IMR-90 (cell line): ENCODE data around the gene WDR43. TPM values are rescaled to one million over a fixed set of nuclear protein-coding genes. Genes with fewer than 3 reads are reported as not detected.
"Not testable (repeated sequence)": the region's sequence is repeated elsewhere in the genome, so short reads cannot be mapped to it uniquely, and the experiment has no call there.

Source experiments
- ATAC-seq: fragments of 200-7000 bp; cut with Tn5 transposase; 2 replicates; pipeline ENCODE4 v1.9.1; 2020; ENCODE audit warnings: low read depth, mild to moderate bottlenecking, moderate library complexity
- BruUV-seq: library from RNA; stranded (reverse); fragments of 400-500 nt; replicated peaks from 2 replicates; lab custom pipeline; 2021; lab: Mats Ljungman, UMichigan
- CTCF ChIA-PET: fragments of 300-600 bp; formaldehyde crosslinking; extraction: SDS; loops from one replicate; lab custom pipeline; 2021; ENCODE audit warnings: antibody characterized with exemption; lab: Yijun Ruan, JAX
- POLR2A ChIA-PET: fragments of 300-600 bp; sonication (Branson Sonifier 250); formaldehyde crosslinking; loops from one replicate; lab custom pipeline; 2022; ENCODE audit warnings: antibody characterized with exemption; ENCODE audit not compliant: unreplicated experiment; lab: Charles Lee
- DNase-seq: peaks from one replicate; pipeline ENCODE4 v3.0.0; 2013
- H2AFZ ChIP-seq: replicated peaks from 2 replicates; pipeline ENCODE3; 2013; ENCODE audit warnings: low read length, mild to moderate bottlenecking; ENCODE audit not compliant: poor library complexity
- H2AK5ac ChIP-seq: 2 replicates; pipeline ENCODE4 v1.6.1; 2013; ENCODE audit warnings: low read depth, low read length, inconsistent platforms
- H2AK9ac ChIP-seq: replicated peaks from 2 replicates; pipeline ENCODE3; 2013; ENCODE audit warnings: mild to moderate bottlenecking, low read depth, low read length, moderate library complexity; ENCODE audit not compliant: poor library complexity
- H2BK120ac ChIP-seq: 2 replicates; pipeline ENCODE4 v1.6.1; 2013; ENCODE audit warnings: low read depth, low read length, inconsistent platforms
- H2BK15ac ChIP-seq: 3 replicates; pipeline ENCODE4 v1.6.1; 2013; ENCODE audit warnings: low read depth, low read length, inconsistent platforms
- H2BK20ac ChIP-seq: 2 replicates; pipeline ENCODE4 v1.6.1; 2013; ENCODE audit warnings: low read depth, mild to moderate bottlenecking, inconsistent platforms, low read length, moderate library complexity
- H2BK5ac ChIP-seq: 2 replicates; pipeline ENCODE4 v1.6.1; 2013; ENCODE audit warnings: mild to moderate bottlenecking, low read depth, low read length, inconsistent platforms; ENCODE audit not compliant: poor library complexity, severe bottlenecking
- H3K14ac ChIP-seq: replicated peaks from 2 replicates; pipeline ENCODE4 v1.6.1; 2013; ENCODE audit warnings: low read depth, low read length, inconsistent platforms
- H3K18ac ChIP-seq: 2 replicates; pipeline ENCODE4 v1.6.1; 2013; ENCODE audit warnings: low read depth, low read length, control low read depth
- H3K23ac ChIP-seq: 2 replicates; pipeline ENCODE4 v1.6.1; 2013; ENCODE audit warnings: low read depth, low read length, inconsistent platforms
- H3K27ac ChIP-seq: 2 replicates; pipeline ENCODE4 v1.5.1; 2013; ENCODE audit warnings: mild to moderate bottlenecking, control low read depth, low read length; ENCODE audit not compliant: insufficient read depth
- H3K27me3 ChIP-seq: 2 replicates; pipeline ENCODE4 v1.6.1; 2013; ENCODE audit warnings: low read length; ENCODE audit not compliant: control insufficient read depth, insufficient read depth
- H3K36me3 ChIP-seq: 2 replicates; pipeline ENCODE4 v1.6.1; 2013; ENCODE audit warnings: low read length, mixed read lengths; ENCODE audit not compliant: control insufficient read depth, insufficient read depth
- H3K4ac ChIP-seq: 2 replicates; pipeline ENCODE4 v1.6.1; 2013; ENCODE audit warnings: low read depth, low read length, inconsistent platforms
- H3K4me1 ChIP-seq: 2 replicates; pipeline ENCODE4 v1.6.1; 2013; ENCODE audit warnings: low read length, mixed read lengths; ENCODE audit not compliant: control insufficient read depth, insufficient read depth
- H3K4me2 ChIP-seq: 2 replicates; pipeline ENCODE4 v1.6.1; 2013; ENCODE audit warnings: low read depth, mild to moderate bottlenecking, control low read depth, low read length, moderate library complexity
- H3K4me3 ChIP-seq: 2 replicates; pipeline ENCODE4 v1.5.1; 2013; ENCODE audit warnings: low read depth, mild to moderate bottlenecking, control low read depth, low read length, moderate library complexity; ENCODE audit not compliant: insufficient read depth
- H3K56ac ChIP-seq: 2 replicates; pipeline ENCODE4 v1.6.1; 2013; ENCODE audit warnings: low read length, inconsistent platforms; ENCODE audit not compliant: insufficient read depth; ENCODE audit errors: extremely low read depth
- H3K79me1 ChIP-seq, 2 experiments: 2 replicates each; pipeline ENCODE4 v1.6.1; 2013; ENCODE audit warnings: low read length in 2 of 2, inconsistent platforms in 1 of 2, low read depth in 1 of 2
- H3K9ac ChIP-seq: 2 replicates; pipeline ENCODE4 v1.6.1; 2013; ENCODE audit warnings: low read depth, low read length, control low read depth
- H3K9me1 ChIP-seq: 2 replicates; pipeline ENCODE4 v1.6.1; 2013; ENCODE audit warnings: low read length, inconsistent platforms; ENCODE audit not compliant: insufficient read depth
- H3K9me3 ChIP-seq: 2 replicates; pipeline ENCODE4 v1.6.1; 2013; ENCODE audit warnings: low read length; ENCODE audit not compliant: control insufficient read depth, insufficient read depth
- H4K20me1 ChIP-seq: 2 replicates; pipeline ENCODE4 v1.6.1; 2013; ENCODE audit warnings: low read length, inconsistent platforms; ENCODE audit not compliant: insufficient read depth
- H4K5ac ChIP-seq: 2 replicates; pipeline ENCODE4 v1.6.1; 2013; ENCODE audit warnings: mild to moderate bottlenecking, low read depth, low read length, control low read depth
- H4K8ac ChIP-seq, 2 experiments: 2 replicates each; pipeline ENCODE4 v1.6.1; 2013; ENCODE audit warnings: low read depth in 2 of 2, low read length in 2 of 2, control low read depth in 1 of 2, inconsistent platforms in 1 of 2
- H4K91ac ChIP-seq: 2 replicates; pipeline ENCODE4 v1.6.1; 2013; ENCODE audit warnings: low read depth, low read length, inconsistent platforms; ENCODE audit not compliant: insufficient read depth
- WGBS, 2 experiments: methylation state at CpG; one replicate each; pipeline versions ENCODE4 v1.1.5 to v1.1.7; 2013; ENCODE audit warnings: missing lambda C conversion rate in 2 of 2; ENCODE audit not compliant: insufficient read length in 1 of 2; ENCODE audit errors: extremely low coverage in 2 of 2; 5-methylcytosine and 5-hydroxymethylcytosine counted together
- dilution Hi-C: fragments of 300-500 bp; cut with HindIII; formaldehyde crosslinking; loops from one replicate; pipeline ENCODE4 v1.14.3; 2018; ENCODE audit warnings: low sequenced_read_pairs; ENCODE audit not compliant: unreplicated experiment
- in situ Hi-C: fragments of 300-500 bp; cut with MboI; formaldehyde crosslinking; loops from 3 replicates; pipeline ENCODE4 v1.14.3; 2019; ENCODE audit warnings: low sequenced_read_pairs, inconsistent platforms, mixed read lengths
- intact Hi-C: fragments of 100-400 bp; cut with micrococcal nuclease; formaldehyde crosslinking; loops from 2 replicates; pipeline ENCODE4 v1.10.0; 2022
- polyA plus RNA-seq, 3 experiments: library from polyadenylated mRNA; depleted of rRNA; stranded (reverse); fragments of >200 nt; gene quantifications; 2 replicates each; pipeline ENCODE4 v1.2.3, GENCODE V29; 2012; ENCODE audit warnings: low replicate concordance in 1 of 3
- total RNA-seq: library from RNA; depleted of rRNA; stranded (reverse); fragments of >200 nt; gene quantifications from 2 replicates; pipeline ENCODE4 v1.2.3, GENCODE V29; 2012

Gene WDR43
- total and polyA plus RNA-seq, 2 of the 4 experiments (the other 2 are of a cell fraction) = 40.3 to 300 TPM

GRCh38 chr2:28978001-28978400 is 83.5 kb downstream of the WDR43 start:
- H3K4me2 ChIP-seq, H3K9me3 ChIP-seq, H2BK120ac ChIP-seq, H4K5ac ChIP-seq, H4K20me1 ChIP-seq, intact Hi-C loops, H3K23ac ChIP-seq, H3K27me3 ChIP-seq, H3K27ac ChIP-seq, DNase-seq, H2AK9ac ChIP-seq, H2AK5ac ChIP-seq, H2AFZ ChIP-seq, H3K56ac ChIP-seq, H2BK5ac ChIP-seq, H3K14ac ChIP-seq, H3K18ac ChIP-seq, in situ Hi-C loops, H3K4me3 ChIP-seq, dilution Hi-C loops, ATAC-seq, POLR2A ChIA-PET, H3K79me1 ChIP-seq, BruUV-seq, H3K9ac ChIP-seq, H3K4ac ChIP-seq, CTCF ChIA-PET, H2BK15ac ChIP-seq, H4K91ac ChIP-seq, H2BK20ac ChIP-seq, H4K8ac ChIP-seq, H3K36me3 ChIP-seq: not testable (repeated sequence)
- H3K4me1 ChIP-seq = peaks cover 20% of the 10 kb centered on the region
- 94% methylated on average over 3 of the region's 8 CpGs; no CpG with 5 or more reads in 1 of the 2 experiments for WGBS, 2 experiments
- H3K9me1 ChIP-seq = peaks cover 14% of the 10 kb centered on the region
